NCI-H128 (cell line): ENCODE data around the gene LFNG.
"Not testable (repeated sequence)": the region's sequence is repeated elsewhere in the genome, so short reads cannot be mapped to it uniquely, and the experiment has no call there.

Experiments used
- DNase-seq: peaks from one replicate; lab custom pipeline; 2025; ENCODE audit not compliant: unreplicated experiment; lab: John Stamatoyannopoulos, UW

Gene LFNG

GRCh38 chr7:2529161-2530070, 9.8 kb downstream of the LFNG start:
- no peak for DNase-seq

- no peak for DNase-seq
Observed at GRCh38 chr7:2530071-2530987, 10.8 kb downstream of the LFNG start.

GRCh38 chr7:2530994-2531795, 11.6 kb downstream of the LFNG start:
- DNase-seq, result not testable (repeated sequence)

- DNase-seq, result not testable (repeated sequence)
Observed at GRCh38 chr7:2531796-2532110, 12.2 kb downstream of the LFNG start.

GRCh38 chr7:2532199-2532772, 12.7 kb downstream of the LFNG start:
- not testable (repeated sequence) for DNase-seq

GRCh38 chr7:2532816-2533215, 13.2 kb downstream of the LFNG start:
- DNase-seq, result not testable (repeated sequence)

GRCh38 chr7:2533566-2533965, 14.0 kb downstream of the LFNG start:
- not testable (repeated sequence) for DNase-seq

- DNase-seq, result not testable (repeated sequence)
Observed at GRCh38 chr7:2534214-2534613, 14.6 kb downstream of the LFNG start.

- not testable (repeated sequence) for DNase-seq
Observed at GRCh38 chr7:2535872-2536627, 16.5 kb downstream of the LFNG start.

- no peak for DNase-seq
Observed at GRCh38 chr7:2537981-2538851, 18.6 kb downstream of the LFNG start.

GRCh38 chr7:2539031-2539911, 19.7 kb downstream of the LFNG start:
- DNase-seq, result no peak

GRCh38 chr7:2540133-2540532, 20.6 kb downstream of the LFNG start:
- no peak for DNase-seq

- DNase-seq, result no peak
Observed at GRCh38 chr7:2540641-2541051, 21.1 kb downstream of the LFNG start.

- no peak for DNase-seq
Observed at GRCh38 chr7:2541291-2542010, 21.9 kb downstream of the LFNG start.

- DNase-seq, result no peak
Observed at GRCh38 chr7:2542011-2542915, 22.7 kb downstream of the LFNG start.
